ENCODE data around the gene NPB. TPM values are rescaled to one million over a fixed set of nuclear protein-coding genes. Genes with fewer than 3 reads are reported as not detected.

Gene NPB
- total RNA-seq, 4 donors from 2014 or later: 0.17 to 0.22 TPM; not detected in 2

DNA sequence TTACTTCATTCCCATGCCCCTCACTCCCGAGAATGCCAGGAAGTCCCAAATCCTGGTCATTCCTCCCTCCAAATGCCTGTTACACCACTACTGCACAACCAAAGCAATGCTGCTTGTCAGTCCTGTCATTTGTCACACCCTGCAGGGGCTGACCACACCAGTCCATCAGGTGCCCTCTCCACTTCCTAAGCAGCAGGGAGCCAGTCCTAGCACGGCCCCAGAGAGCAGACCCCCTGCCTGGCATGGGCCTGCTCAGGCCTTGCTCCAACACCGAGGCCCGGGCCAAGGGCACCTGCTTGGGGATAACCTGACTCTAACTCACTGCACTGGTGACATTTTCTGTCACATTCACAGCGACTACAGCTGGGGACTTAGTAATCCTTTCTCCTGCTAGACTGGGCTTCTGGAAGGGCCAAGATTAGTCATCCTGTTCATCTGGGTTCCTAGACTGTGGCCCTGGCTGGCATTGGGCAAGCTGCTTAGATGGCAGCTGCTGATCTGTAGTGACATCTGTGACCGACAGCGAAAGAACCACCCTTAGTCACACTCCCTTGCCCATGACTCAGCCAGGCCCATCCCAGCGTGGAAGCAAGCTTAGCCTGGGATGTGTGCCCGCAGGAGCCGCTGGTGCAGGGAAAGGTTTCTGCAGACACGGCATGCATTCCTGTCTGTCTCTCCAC lies 16.0 kb upstream of the NPB start:
- TF ChIP-seq, protein P1, sequence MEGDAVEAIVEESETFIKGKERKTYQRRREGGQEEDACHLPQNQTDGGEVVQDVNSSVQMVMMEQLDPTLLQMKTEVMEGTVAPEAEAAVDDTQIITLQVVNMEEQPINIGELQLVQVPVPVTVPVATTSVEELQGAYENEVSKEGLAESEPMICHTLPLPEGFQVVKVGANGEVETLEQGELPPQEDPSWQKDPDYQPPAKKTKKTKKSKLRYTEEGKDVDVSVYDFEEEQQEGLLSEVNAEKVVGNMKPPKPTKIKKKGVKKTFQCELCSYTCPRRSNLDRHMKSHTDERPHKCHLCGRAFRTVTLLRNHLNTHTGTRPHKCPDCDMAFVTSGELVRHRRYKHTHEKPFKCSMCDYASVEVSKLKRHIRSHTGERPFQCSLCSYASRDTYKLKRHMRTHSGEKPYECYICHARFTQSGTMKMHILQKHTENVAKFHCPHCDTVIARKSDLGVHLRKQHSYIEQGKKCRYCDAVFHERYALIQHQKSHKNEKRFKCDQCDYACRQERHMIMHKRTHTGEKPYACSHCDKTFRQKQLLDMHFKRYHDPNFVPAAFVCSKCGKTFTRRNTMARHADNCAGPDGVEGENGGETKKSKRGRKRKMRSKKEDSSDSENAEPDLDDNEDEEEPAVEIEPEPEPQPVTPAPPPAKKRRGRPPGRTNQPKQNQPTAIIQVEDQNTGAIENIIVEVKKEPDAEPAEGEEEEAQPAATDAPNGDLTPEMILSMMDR (IDR thresholded peaks at IDR 0.05; ENCODE audit: low read depth): no peak

DNA sequence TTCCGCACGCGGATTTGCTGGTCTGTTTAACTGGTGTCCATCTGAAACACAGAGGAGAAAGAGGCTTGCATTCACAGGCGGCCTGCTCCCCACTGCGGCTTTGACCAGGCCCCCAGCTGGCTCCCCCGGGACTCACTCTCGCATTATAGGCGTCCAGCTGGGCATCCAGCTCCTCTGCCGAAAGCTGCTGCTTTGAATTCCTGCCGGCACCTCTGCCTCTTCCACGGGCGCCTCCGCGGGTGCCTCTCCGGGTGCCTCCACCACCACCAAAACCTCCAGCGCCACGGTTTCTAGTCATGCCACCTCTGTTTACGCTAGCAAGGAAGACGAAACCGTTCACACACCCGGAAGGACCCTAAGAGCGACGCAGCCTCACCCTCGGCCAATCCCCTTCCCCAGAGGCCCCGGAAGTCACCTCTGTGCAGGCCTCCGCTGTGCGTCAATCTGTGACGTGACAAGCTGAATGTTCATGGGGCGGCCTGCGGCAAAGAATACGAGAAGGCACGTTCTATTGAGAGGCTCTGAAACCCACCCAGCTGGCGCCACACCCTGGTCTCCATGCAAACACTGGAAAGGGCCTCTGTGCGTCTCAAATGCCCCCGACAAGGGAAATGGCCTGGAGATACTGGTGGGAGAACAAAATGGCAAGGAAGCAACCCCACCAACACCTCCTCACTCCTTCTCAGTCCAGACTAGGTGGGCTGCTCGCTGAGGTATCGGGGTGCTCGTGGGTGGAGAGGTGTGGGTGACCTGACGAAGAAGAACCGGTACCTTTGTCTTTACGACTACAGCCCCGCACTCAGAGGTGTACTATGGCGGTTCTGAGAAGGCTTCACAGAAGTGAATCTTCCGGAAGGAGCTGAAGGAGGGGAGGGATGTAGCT lies 13.7 kb upstream of the NPB start:
- TF ChIP-seq, protein P1 (IDR thresholded peaks at IDR 0.05; ENCODE audit: low read depth): no peak

DNA sequence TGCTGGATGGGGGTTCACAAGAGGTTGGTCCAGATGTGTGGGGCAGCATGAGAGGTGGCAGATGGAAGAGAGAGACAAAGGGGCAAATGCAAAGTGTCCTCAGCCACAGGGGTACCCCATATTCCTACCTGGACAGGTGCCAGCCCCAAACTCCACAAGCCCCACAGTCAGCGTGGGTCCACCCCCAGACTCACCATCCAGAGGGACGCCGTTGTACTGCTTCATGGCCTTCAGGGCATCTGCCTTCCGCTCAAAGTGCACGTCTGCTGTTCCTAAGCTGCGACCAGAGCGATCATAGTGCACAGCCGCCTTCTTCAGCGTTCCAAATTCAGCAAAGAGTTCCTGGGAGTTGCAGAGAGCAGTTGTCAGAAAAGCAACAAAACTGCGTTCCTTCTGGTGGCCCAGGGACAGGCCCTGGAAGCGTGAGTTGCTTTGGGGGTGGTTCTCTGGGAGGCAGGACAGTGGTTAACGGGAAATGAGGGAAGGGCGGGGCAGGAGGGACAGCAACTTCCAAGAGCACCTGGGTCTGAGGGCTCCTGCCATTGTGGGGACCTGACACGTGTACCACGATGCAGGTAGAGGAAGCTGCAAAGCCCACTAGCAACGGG lies 12.9 kb upstream of the NPB start:
- TF ChIP-seq, protein P1 (IDR thresholded peaks at IDR 0.05; ENCODE audit: low read depth): no peak

DNA sequence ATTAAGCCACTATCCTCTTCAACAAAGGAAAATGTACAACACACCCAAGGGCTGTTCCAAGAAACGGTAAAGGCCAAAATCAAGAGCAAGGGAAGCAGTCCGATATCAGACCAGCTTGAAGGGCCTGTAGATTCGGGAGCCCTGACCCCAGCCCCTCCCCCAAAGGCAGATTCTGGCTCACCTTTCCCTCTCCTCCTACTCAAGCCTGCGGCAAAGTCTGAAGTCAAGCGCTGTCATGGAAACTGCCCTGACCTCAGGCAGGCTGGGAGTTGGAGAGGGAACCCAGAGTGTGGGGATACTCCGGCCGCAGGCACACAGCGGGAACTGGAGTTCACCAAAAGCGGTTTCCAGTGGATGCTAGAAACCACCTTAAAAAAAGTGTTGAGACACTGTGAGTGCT lies 12.4 kb upstream of the NPB start:
- TF ChIP-seq, protein P1 (IDR thresholded peaks at IDR 0.05; ENCODE audit: low read depth): no peak

DNA sequence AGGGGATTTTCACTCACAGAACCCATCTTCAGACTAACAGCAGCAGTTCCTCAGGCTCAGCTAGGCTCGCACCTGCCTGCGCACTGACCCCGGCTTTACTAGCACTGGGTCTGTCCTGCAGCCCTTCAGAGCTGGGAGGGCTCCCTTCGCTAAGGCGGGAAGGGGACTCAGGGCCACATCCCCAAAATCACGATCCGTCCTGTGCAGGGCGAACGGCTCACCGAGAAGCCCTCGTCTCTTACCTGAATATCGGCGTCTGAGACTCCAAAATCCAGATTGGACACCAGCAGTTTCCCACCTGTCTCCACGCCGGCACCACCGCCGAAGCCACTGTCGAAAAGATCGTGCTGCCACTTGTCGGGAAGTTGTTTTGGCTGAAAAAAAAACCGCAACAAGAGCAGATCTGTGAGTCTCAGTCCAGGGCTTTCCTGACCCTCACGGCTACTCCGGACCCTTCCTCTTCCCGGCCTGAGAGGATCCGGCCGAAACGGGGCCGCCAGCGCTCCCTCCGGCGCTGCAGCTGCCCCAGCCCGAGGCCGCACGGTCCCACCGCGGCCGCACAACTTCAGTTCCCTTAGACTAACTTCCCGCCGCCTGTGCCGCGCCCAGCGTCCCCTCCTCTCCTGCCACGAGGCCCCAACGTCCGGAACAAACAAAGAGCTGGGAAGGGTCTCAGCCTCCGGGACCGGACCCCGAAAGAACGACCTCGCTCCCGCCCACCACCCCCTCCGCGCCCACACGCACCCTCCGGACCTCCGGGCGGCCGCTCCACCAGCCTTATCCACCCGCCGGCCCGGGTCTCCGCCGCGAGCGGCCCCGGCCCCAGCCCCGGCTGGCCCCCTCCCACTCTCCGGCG lies 11.4 kb upstream of the NPB start:
- TF ChIP-seq, protein P1 (IDR thresholded peaks at IDR 0.05; ENCODE audit: low read depth): no peak

DNA sequence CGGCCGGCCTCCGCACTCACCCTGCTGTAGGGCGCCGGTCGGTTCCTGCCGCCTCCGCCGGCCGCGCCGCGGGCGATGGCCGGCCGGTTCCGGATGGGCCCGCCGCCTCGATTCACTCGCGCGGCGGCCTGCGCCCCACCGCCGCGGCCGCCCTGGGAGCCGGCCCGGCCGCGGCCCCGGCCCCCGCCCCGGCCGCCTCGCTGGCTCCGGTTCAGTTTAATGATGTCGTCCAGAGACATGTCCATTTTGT lies 10.8 kb upstream of the NPB start:
- TF ChIP-seq, protein P1 (IDR thresholded peaks at IDR 0.05; ENCODE audit: low read depth): no peak

Measured in subcutaneous adipose tissue (tissue), 4 donors.